ENCODE data around the gene STRIP1.
"Not testable (repeated sequence)": the region's sequence is repeated elsewhere in the genome, so short reads cannot be mapped to it uniquely, and the experiment has no call there.

STRIP1 gene

DNA sequence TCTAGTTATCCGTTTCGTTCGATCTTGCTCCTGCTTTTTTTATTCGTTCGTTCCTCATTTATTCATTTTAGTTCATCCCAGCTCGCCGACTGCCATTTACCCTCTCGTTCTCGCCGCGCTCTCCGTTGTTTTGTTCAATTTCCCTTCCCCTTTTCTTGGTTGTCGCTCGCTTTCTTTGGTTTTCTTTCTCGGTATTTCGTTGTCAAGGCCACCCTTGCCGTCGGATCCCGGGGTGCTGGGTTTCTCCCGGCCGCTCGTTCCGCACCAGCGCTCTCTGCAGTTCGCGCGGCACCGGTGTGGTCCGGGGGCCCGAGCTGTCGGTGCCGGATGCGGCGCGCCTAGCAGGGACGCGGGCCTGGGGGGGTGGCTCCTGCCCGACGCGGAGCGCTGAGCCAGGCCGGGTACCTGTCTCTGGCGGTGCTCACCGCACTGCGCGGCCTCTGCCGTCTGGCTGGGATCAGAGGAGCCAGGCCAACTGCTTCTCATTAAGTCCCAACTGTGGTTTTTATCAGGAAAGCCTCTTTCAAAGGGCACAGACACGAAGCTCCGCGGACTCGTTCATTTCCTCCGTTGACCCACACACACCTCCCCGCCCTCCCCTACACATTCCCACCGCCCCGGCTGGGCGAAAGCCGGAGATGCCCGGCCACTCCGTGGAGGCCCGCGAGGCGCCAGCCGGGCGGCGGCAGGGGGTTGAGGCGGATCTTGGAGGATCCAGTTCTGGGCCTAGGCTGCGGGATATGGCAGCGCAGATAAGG, 34.4 kb downstream of the STRIP1 start:
- DNase-seq (ENCODE audit: low read depth in 2 of 3, low spot score in 2 of 3): no peak

DNA sequence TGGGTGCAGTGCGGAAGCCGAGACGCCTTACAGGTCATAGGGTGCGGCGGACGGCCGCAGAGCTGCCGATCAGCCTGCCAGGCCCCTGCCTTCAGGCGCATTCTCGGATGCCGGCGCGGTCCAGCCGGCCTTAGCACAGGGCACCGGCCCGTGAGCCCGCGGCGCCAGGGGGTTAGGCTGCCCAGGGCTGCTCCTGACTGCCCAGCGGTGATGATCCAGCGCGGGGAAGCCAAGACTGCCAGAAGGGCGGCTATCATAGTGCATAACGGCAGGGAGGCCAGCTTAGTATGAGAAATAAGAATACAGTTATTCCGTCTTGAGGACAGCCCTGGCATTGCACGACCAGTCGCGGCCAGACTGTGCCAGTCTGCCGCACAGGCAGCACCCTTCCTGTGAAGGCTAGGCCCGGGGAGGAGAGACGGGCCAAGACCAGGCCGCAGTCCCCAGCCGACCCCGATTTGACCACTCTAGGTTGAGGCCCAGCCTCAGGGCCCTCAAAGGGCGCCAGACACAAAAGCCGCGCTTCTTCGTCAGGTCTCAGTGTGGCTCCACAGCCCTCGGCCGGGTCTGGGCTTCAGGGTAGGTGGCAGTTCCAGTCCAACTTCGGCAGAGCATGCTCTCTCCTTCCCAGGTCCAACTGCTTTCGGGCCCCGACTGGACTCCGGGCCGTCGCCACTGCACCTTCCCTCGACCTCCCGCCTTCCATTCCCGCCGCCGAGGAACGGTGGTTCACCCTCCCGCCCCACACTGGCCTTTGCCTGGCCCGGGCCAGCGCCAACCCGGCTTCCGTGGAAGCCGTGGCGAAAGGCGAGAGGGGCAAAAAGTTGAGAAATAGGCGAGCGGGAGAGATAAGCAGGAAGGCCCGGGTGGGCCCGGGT, 35.2 kb downstream of the STRIP1 start:
- DNase-seq (ENCODE audit: low read depth in 2 of 3, low spot score in 2 of 3): no peak

DNA sequence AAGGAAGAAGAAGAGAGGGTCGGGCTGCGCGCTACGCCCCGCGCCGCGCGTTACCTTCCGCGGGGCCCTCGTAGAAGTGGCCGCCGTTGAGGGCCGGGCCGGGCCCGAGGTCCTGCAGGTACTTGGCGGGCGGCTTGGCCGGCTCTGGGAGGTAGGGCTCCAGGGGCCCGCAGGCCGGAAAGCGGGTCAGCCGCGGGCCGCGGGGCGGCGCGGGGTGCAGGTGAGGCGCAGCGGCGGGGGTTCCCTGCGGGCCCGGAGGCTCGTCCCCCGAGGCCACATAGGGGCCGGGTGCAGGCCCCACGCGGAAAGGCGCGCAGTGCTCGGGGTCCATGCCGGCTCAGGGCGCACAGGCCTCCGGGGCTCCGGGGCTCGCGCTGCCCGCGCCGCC, 35.9 kb downstream of the STRIP1 start:
- no peak for DNase-seq (ENCODE audit: low read depth in 2 of 3, low spot score in 2 of 3)

DNA sequence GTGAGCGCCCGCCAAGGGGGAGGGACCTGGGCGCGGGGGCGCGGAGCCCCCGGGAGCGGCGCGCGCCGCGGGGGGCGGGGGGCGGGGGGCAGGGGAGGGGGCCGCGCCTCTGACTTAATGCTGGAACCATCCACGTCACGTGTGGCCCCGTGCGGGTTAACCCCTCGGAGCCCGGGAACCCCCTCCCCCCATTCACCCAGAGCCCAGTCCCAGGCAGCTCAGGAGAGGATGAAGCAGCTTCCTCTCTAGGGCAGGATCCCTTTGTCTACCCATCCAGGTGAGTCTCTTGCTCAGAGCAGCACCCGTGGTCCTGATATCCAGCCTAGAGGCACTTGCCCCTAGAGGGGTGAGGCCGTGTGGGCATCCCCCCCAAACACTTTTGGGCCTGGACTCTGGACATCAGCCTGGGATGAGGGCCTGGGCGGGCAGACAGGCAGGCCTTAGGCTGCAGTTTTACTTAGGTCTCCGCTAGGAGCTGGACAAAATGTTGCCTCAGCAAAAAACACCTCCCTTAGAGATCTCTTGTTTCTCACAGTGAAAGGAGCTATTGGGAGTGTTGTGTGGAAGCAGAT, 36.3 kb downstream of the STRIP1 start, which contains the start of gene ALX3:
TSS of gene ALX3 (minus strand) at position 2 of the 572 bp plus-strand sequence. CDS start 60 bp downstream, outside the sequence.
- DNase-seq (ENCODE audit: low read depth in 2 of 3, low spot score in 2 of 3): no peak

DNA sequence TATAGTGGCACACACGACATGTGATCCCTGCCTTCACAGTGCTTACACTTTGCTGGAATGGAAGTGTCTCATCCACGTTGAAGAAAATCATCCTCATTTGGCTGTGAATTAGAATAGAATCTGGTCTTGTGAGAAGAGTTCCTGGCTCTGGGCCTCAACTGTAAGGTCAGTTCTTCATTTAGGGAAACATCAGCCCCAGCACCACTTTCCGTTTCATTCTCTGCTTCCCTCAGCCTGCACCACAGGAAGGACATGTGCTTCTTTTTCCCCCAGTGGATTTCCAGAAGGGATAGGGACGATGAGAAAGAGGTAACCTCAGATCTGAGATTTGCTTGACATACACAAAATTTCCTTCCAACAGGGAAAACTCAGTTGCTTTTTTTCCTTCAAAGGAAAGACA, 39.7 kb downstream of the STRIP1 start:
- DNase-seq (ENCODE audit: low read depth in 2 of 3, low spot score in 2 of 3): no peak

DNA sequence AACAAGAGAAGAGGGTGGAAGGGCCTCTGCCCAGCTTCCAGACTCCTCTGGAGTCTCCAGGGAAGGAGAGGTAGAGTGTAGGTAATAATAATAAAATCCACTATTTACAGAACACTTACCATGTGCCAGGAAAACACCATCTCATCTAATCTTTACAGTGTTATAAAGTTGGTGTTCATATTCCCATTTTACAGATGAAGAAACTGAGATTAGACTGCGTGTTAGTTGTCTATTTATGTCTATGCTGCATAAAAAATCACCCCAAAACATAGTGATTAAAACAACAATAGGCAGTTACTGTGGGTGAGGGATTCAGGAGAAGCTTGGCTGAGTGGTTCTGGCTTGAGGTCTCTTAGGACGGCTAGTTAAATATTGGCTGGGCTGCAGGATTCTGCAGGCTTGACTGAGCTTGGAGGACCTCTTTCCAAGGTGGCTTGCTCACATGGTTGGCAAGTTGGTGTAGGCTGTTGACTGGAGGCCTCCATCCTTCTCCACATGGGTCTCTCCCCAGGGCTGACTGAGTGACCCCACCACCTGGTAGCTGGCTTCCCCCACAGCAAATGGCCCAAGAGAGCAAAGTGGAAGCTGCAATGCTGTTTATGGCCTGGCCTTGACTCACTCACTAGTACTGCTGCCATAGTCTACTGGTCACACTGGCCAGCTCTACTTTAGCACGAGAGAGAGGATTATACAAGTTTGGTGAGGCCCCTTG, 42.5 kb downstream of the STRIP1 start:
- no peak for DNase-seq (ENCODE audit: low read depth in 2 of 3, low spot score in 2 of 3)

DNA sequence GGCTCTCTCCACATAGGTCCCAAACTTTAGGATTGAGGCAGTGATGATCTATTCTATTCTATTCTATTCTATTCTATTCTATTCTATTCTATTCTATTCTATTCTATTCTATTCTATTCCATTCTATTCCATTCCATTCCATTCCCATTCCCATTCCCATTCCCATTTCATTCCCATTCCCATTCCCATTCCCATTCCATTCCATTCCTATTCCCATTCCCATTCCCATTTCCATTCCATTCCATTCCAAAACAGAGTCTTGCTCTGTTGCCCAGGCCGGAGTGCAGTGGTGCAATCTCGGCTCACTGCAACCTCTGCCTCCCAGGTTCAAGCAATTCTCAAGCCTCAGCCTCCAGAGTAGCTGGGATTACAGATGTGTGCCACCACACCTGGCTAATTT, 45.6 kb downstream of the STRIP1 start:
- DNase-seq (ENCODE audit: low read depth in 2 of 3, low spot score in 2 of 3): not testable (repeated sequence)

DNA sequence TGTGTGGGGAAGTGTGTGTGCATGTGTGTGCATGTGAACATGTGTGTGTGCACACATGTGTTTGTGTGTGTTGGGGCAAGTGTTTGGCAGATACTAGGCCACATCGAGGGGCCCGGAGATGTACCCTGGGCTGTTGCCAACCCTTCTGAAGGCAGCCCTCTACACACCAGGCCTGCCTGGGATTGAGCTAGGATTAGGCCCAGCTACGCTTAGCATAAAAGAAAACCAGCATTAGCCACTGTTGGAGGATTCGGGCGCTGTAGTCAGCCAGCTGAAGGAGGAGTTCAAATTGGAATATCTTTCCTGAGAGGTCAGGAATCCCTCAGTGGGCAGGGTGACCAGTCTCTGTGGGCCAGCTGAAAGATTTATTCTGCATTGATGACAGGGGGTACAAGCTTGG, 46.6 kb downstream of the STRIP1 start:
- no peak for DNase-seq (ENCODE audit: low read depth in 2 of 3, low spot score in 2 of 3)

DNA sequence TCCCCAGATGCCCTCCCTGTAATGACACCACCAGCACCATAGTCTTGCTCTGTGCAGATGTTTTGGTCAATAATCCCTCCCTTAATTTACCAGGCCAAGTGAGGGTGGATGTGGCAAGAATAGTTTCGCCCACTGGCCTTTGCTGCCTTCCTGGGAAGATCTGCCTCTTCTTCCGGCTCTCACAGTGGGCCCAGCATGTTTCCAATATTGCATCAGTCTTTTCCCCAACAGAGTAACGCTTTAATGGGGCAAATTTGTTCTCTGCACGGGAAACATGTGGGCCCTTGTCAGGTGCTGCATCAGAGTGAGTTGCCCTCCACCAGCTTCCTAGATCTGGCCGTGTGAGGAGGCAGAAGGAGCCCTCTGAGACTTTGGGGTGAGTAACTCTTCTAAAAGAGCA, 48.1 kb downstream of the STRIP1 start:
- no peak for DNase-seq (ENCODE audit: low read depth in 2 of 3, low spot score in 2 of 3)

DNA sequence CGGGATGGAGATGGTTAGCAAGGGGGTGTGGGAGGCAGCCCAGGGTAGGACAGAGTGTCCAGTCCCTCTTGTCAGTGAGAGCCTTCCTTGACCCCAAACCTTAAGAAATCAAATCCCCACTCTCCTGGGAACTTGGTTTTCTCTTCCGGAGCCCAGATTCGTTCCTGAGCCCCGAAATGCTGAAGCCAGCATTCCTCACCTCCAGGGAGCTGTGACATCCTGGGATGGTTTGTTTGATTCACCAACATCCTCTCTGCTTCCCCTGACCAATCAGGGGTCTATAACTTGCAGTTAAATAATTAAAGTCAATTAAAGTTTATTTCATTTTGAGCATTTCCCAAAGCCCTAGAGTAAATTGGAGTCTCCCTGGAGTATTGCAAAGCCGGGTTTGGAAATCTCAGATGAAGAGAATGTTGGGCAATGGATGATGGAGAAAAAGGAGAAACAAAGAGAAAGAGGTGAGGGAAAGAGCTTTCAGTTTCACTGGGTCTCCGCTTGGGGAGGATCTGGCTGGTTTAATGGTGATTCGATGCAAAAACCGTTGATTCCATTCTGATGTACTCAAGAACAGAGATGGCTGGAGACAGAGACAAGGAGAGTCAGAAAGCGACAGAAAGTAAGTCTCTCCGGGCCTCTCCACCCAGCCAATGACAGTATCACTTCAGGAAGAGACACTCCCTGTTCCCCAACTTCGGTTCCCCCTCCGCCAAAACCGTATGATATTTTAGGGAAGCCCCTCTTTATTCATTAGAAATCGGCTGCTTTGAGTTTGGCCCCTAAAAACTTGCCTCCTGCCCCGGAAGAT, 48.8 kb downstream of the STRIP1 start:
- no peak for DNase-seq (ENCODE audit: low read depth in 2 of 3, low spot score in 2 of 3)

DNA sequence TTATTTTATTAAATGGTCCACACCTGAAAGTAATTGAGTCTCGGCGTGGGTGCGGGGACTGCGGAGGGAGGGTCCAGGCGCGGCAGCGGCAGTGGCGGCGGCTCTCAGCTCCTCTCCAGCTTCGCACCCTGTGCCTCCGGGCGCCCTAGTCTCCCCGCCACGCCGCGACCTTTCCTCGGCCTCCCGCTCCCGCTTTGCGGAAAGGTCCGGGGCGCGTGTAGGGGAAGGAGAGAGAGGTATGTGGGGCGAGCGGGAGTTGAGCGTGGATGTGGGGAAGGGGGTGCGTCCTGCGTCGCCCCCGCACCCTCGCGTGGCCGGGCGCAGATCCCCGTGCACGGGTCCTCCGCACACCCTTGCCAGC, 49.4 kb downstream of the STRIP1 start:
- no peak for DNase-seq (ENCODE audit: low read depth in 2 of 3, low spot score in 2 of 3)

DNA sequence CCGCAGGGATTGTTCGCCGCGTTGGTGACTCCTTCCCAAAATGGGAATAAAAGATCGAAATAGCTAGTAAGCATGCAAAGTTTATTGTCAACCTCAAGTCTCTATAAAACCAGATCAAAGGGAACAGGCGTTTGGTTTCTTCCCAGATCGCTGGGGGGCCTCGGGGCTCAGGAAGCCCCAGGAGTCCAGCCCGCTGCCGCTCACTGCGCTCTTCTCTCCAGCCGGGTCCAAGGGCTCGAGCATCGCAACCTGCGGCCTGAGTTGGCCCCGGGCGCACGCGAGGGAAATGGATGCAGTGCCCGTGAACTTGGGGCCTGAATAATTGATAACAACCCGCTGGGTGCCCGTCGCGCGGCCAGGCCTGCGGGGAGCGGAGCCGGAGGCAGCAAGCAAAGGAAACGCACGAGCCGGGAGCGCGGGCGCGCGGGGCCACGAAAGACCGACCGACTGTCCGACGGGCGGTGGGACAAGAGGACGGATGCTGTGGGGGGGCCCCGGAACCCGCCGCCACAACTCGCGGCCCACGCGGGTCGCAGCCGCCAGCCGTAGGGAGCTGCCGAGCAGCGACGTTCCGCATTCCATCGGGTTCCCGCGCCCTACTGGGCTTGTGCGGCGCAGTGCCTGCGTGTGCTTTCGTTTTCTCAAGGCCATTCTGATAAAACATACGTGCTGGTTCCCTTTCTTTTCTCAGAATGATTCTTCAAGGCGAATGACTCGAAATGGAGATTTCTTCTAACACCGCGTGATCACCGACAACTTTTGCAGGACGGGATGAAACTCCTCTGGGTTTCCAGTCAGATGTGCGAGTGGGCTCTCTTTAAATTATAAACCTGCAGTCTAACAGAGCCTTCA, 50.0 kb downstream of the STRIP1 start:
- DNase-seq (ENCODE audit: low read depth in 2 of 3, low spot score in 2 of 3): no peak

DNA sequence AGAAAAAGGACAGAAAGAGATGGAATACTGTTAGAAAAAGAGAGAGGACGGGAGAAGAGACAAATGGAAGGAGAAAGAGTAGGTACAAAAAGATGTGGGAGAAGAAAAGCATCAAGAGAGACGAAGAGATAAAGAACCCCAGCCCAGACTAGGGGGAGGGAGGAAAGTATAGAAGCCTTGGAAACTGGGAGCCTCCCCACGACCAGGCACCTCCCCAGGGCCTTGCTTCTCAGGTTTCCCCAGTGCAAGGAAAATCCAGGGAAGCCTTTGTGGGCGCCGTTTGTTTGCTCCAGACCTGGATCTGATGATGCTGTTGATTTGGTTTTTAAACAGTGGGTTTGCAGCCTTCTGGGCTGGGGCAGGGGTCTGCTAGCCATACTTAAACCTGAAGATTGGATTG, 51.2 kb downstream of the STRIP1 start:
- no peak for DNase-seq (ENCODE audit: low read depth in 2 of 3, low spot score in 2 of 3)

DNA sequence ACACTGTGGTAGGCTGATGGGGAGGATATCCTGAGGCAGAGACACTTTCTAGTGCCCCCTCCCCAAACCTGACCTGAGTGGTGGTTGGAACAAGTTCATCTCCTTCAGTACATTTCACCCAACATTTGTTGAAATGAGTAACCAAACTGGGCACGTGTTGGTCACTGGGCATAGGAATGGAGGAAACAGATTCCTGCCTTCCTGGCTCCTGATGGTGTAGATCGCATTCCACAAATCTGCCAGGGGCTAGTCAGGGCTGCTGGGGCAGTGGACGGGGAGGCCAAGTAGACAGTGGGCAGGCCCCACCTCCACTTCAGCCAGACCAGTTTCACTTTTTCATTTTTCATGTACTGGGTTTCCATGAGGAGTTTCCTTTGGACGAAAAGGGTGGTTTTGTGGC, 52.5 kb downstream of the STRIP1 start:
- DNase-seq (ENCODE audit: low read depth in 2 of 3, low spot score in 2 of 3): no peak

DNA sequence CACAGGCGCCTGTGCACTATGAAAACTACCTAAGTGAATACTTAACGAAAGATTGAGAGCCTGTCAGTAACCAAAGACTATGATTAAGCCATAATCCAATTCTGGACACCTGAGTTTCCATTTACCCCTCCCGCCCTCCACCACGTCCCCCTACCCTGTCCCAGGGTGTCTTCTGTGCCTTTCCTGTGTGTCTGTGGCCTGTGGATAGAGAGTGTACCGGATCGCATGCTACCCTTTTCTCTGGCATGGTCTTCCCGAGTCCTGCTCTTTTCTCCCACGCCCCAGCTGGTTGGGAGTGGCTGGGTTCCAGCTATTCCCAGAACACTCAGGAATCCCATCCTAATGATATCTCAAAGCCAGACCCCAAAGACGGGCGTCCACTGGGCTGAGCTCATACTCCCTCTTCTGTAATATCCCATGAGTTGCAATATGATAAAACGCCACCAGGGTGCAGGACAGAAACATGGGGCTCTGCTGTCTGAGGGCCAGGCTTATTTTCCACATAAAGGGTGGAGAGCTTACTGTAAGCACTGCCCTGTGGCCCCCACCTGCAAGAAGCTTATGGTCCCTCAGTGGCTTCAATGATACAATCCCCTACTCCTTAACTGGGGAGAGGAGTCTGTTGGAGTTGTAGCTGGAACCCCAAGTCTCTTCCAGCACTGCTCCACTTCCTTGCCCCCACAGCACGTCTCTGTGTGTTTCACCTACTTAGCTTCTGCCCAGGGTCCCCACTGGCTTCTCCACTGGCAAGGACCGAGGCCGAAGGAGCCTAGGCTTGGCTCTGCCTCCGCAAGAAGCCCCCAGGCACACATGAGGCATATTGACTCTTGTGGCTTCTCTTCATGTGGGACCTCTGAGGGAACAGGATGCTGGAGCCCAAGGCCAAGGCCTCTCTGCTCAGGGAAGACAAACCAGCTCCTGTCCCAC, 53.7 kb downstream of the STRIP1 start:
- peak in 1 of 3 experiments; percentile 27 for DNase-seq (ENCODE audit: low read depth in 2 of 3, low spot score in 2 of 3)

DNA sequence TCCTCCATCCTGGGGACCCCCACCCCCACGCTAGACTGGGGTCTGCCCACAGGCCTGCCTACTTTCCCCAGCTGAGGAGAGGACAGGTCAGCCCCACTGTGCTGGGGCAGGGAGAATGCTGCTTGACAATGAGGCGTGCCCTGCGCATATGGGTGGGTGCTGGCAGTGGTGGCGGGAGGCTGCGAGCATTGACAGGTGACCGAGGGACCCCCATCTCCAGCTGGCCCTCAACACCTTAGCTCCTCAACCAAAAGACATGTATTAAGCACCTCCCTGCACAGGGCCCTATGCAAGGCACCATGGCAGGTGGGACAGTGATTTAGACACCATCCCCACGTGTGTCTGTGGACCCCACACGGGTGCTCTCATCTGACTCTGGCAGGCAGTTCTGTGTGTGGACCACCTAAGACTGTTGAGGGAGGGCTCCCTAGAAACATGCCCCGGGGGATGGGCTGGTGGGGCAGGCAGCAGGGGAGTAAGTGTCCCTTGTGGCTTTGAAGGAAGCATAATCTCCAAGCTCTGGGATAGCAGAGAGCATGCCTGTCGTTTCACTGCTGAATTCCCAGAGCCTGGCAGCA, 54.4 kb downstream of the STRIP1 start:
- no peak for DNase-seq (ENCODE audit: low read depth in 2 of 3, low spot score in 2 of 3)

DNA sequence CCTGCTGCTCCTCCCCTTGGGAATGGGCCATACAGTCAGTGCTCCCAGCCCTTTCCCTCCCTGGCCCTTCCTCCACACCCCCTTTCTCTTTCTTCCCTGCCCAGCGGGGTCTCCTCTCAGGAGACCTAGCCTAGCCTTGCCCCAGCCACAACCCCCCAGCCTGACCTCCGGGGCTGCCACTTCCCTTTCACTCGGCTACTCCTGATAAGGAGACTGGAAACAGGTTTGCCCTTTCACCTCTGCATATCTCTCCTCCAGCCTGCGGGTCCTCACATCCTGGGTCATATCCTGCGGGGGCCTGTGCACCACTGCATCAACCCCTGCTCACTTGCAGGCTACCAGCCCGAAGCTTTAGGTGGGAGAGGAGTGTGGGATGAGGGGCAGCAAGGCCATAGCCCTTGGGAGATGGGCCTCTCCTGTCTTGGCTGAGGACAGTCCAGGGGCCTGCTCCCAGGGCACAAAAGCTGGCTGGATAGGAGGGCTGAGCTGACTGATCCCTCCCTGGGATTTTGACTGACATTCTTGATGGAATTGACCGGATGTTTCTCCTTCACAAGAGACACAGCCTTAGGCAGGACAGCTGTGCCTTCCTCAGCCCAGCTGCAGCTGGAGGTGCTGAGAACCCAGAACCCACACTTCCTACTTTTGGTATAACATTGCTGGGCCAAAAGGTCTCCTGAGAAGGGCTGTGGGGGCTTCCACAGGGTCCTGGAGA, 55.3 kb downstream of the STRIP1 start:
- no peak for DNase-seq (ENCODE audit: low read depth in 2 of 3, low spot score in 2 of 3)

DNA sequence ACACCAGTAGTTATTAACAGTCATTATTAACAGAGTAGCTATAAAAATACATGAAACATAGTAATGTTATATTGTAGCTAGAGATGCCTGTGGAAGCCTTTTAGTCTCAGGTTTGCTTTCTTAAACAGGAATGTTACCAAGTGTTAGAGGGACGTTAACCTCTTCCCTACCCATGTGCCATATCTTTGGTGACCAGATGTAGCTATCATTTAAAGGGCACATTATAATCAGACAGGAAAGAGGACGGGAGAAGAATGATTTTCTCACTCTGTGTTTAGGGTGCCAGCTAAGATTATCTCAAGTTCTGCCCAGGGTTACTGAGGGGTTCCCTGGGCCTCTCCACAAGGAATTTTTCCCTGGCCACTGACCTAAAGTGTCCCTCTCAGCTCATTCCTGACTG, 57.0 kb downstream of the STRIP1 start:
- DNase-seq (ENCODE audit: low read depth in 2 of 3, low spot score in 2 of 3): no peak

Measured in activated CD8-positive, alpha-beta memory T cell treated with anti-CD3 and anti-CD28 coated beads for 48 hours (primary cell).